B cell (primary cell): Measurements from ENCODE around the gene ACTR8. TPM values are rescaled to one million over a fixed set of nuclear protein-coding genes. Genes with fewer than 3 reads are reported as not detected.

Experiments
- ATAC-seq: fragments of 200-7000 bp; cut with Tn5 transposase; one replicate; pipeline ENCODE4 v1.10.0; 2021; ENCODE audit warnings: low read depth, mild to moderate bottlenecking, moderate number of reproducible peaks, moderate library complexity
- CTCF ChIA-PET: fragments of 350-600 bp; sonication (Branson Sonifier 250); formaldehyde crosslinking; loops from one replicate; lab custom pipeline; 2021; ENCODE audit warnings: antibody characterized with exemption, inconsistent platforms; lab: Charles Lee
- POLR2A ChIA-PET: fragments of 350-600 bp; sonication (Branson Sonifier 250); formaldehyde crosslinking; loops from one replicate; lab custom pipeline; 2021; ENCODE audit warnings: antibody characterized with exemption; lab: Charles Lee
- DNase-seq: peaks from one replicate; pipeline ENCODE4 v3.0.0; 2013
- H2AFZ ChIP-seq: 2 replicates; pipeline ENCODE4 v1.6.1; 2012; ENCODE audit warnings: mild to moderate bottlenecking, low read depth, low read length; ENCODE audit not compliant: insufficient read depth, poor library complexity, severe bottlenecking
- H3K27ac ChIP-seq, 2 donors: 1 replicate in 1 of 2; 2 replicates in 1 of 2; pipeline ENCODE4 v1.5.1; 2012 to 2013; ENCODE audit warnings: low read length in 2 of 2, mild to moderate bottlenecking in 2 of 2, moderate library complexity in 1 of 2
- H3K27me3 ChIP-seq, 4 experiments: fragments of 200-600 bp in 1 of 4; sonication (generic) in 1 of 4; replicated peaks in 1 of 4; 1 replicate in 2 of 4; 2 replicates in 2 of 4; pipeline versions ENCODE4 v1.6.1 to v1.7.0; 2013 to 2016; ENCODE audit warnings: low read length in 3 of 4, mild to moderate bottlenecking in 2 of 4, mixed read lengths in 1 of 4, moderate library complexity in 1 of 4; ENCODE audit not compliant: insufficient read depth in 4 of 4, control insufficient read depth in 3 of 4; ENCODE audit errors: control extremely low read depth in 1 of 4
- H3K36me3 ChIP-seq, 2 experiments: replicated peaks in 1 of 2; 1 replicate in 1 of 2; 2 replicates in 1 of 2; pipeline versions ENCODE4 v1.6.1 to v1.7.1; 2013; ENCODE audit warnings: low read length in 1 of 2; ENCODE audit not compliant: insufficient read depth in 2 of 2, control insufficient read depth in 1 of 2; ENCODE audit errors: control extremely low read depth in 1 of 2, extremely low read depth in 1 of 2
- H3K4me1 ChIP-seq, 2 donors: fragments of 200-600 bp in 1 of 2; sonication (generic) in 1 of 2; 1 replicate in 1 of 2; 2 replicates in 1 of 2; pipeline versions ENCODE4 v1.5.1 to v1.6.1; 2013 to 2017; ENCODE audit warnings: low read length in 2 of 2; ENCODE audit not compliant: control insufficient read depth in 2 of 2, insufficient read depth in 2 of 2
- H3K4me2 ChIP-seq: replicated peaks from 2 replicates; pipeline ENCODE3; 2012; ENCODE audit warnings: mild to moderate bottlenecking, low read depth, low read length; ENCODE audit not compliant: poor library complexity, severe bottlenecking
- H3K4me3 ChIP-seq, 5 experiments: fragments of 200-600 bp in 1 of 5; sonication (generic) in 1 of 5; 1 replicate in 3 of 5; 2 replicates in 2 of 5; pipeline versions ENCODE4 v1.5.1 to v1.7.0; 2011 to 2016; ENCODE audit warnings: low read length in 4 of 5, mild to moderate bottlenecking in 4 of 5, low read depth in 2 of 5, control low read depth in 1 of 5, moderate library complexity in 1 of 5; ENCODE audit not compliant: insufficient read depth in 1 of 5; ENCODE audit errors: control extremely low read depth in 1 of 5, extremely low read depth in 1 of 5
- H3K79me2 ChIP-seq: fragments of 200-600 bp; sonication (generic); one replicate; pipeline ENCODE4 v1.6.0; 2016; ENCODE audit warnings: low read length; ENCODE audit not compliant: control insufficient read depth, insufficient read depth
- H3K9ac ChIP-seq: fragments of 200-600 bp; sonication (generic); 2 replicates; pipeline ENCODE4 v1.6.1; 2017; ENCODE audit warnings: mild to moderate bottlenecking, low read length, moderate library complexity
- H3K9me3 ChIP-seq, 3 donors: one replicate each; pipeline versions ENCODE4 v1.6.1 to v1.7.1; 2013; ENCODE audit warnings: low read length in 2 of 3; ENCODE audit not compliant: control insufficient read depth in 2 of 3, insufficient read depth in 1 of 3; ENCODE audit errors: control extremely low read depth in 1 of 3
- H4K20me1 ChIP-seq: 2 replicates; pipeline ENCODE4 v1.6.0; 2012; ENCODE audit warnings: mild to moderate bottlenecking, low read length; ENCODE audit not compliant: insufficient read depth, control insufficient read depth, poor library complexity, severe bottlenecking
- H3K27ac Mint-ChIP-seq: one replicate; pipeline ENCODE4 v1.8.0; 2021; ENCODE audit warnings: mixed read lengths
- H3K27me3 Mint-ChIP-seq: one replicate; pipeline ENCODE4 v1.8.0; 2021; ENCODE audit warnings: mixed read lengths
- H3K4me1 Mint-ChIP-seq: one replicate; pipeline ENCODE4 v1.8.0; 2021; ENCODE audit warnings: mixed read lengths
- H3K4me3 Mint-ChIP-seq: one replicate; pipeline ENCODE4 v1.8.0; 2021; ENCODE audit warnings: mixed read lengths
- H3K9me3 Mint-ChIP-seq: one replicate; pipeline ENCODE4 v1.8.0; 2022; ENCODE audit warnings: mixed read lengths; ENCODE audit not compliant: insufficient read depth
- CTCF ChIP-seq: fragments of 200-600 bp; IDR thresholded peaks from one replicate; pipeline ENCODE4 v1.8.0; 2022; ENCODE audit warnings: antibody characterized with exemption, mild to moderate bottlenecking
- EZH2 ChIP-seq: IDR thresholded peaks from 2 replicates; pipeline ENCODE4 v1.6.1; 2012; ENCODE audit warnings: borderline replicate concordance, low read depth, mild to moderate bottlenecking, moderate library complexity, low read length; ENCODE audit not compliant: insufficient read depth, poor library complexity, severe bottlenecking
- WGBS: methylation state at CpG from one replicate; pipeline ENCODE4 v1.1.5; 2013; ENCODE audit warnings: missing lambda C conversion rate; ENCODE audit not compliant: insufficient coverage; 5-methylcytosine and 5-hydroxymethylcytosine counted together
- intact Hi-C: fragments of 100-400 bp; cut with micrococcal nuclease; formaldehyde crosslinking; loops from one replicate; pipeline ENCODE4 v1.10.0; 2022
- polyA plus RNA-seq: library from polyadenylated mRNA; depleted of rRNA; stranded (reverse); fragments of >200 nt; gene quantifications from 2 replicates; pipeline ENCODE4 v1.2.3, GENCODE V29; 2012
- total RNA-seq, 2 donors: library from RNA; stranded (reverse); fragments of 120-200 nt in 1 of 2; gene quantifications; 1 replicate in 1 of 2; 2 replicates in 1 of 2; pipeline versions ENCODE4 v1.2.3 to v1.2.4, GENCODE V29; 2013 to 2022

Gene ACTR8
- total and polyA plus RNA-seq, 2 donors (not counting 1 experiment from before 2014, with no cell fraction given): 10.8 to 42.0 TPM

- Histone ChIP-seq H2AFZ (no peak overlapping the region), H3K36me3 (peaks cover 15 to 59% of the 10 kb centered on the region in 2 experiments), H3K79me2 (no peaks in the 10 kb centered on the region), H3K27me3 (no peaks in the 10 kb centered on the region), H3K27ac (no peak overlapping the region), H4K20me1 (no peaks in the 10 kb centered on the region), H3K4me1 (peaks cover 4 to 6% of the 10 kb centered on the region in 2 donors), H3K4me3 (no peak overlapping the region), H3K4me2 (no peak overlapping the region), H3K9me3 (no peaks in the 10 kb centered on the region), H3K9ac (no peak overlapping the region)
- no peak overlapping the region for H3K27ac Mint-ChIP-seq
- TF ChIP-seq EZH2 (no peak), CTCF (no peak)
- H3K4me3 Mint-ChIP-seq: no peak overlapping the region
- no peak for DNase-seq
- ChIA-PET CTCF (interaction anchor here (0.7 kb wide), 1 partner anchor 1479 kb away, joined by 4 read pairs; no protein-coding TSS in a partner anchor), POLR2A (no interaction called here)
- no peaks in the 10 kb centered on the region for H3K9me3 Mint-ChIP-seq
- no peaks in the 10 kb centered on the region for H3K27me3 Mint-ChIP-seq
- ATAC-seq: no peak
- intact Hi-C loops: no loop called here
- WGBS: 100% methylated on average over 2 of the region's 5 CpGs
- peaks cover 23% of the 10 kb centered on the region for H3K4me1 Mint-ChIP-seq
These were observed 16.0 kb downstream of the ACTR8 start for GRCh38 chr3:53865732-53866499.

GRCh38 chr3:53863145-53863544, 18.8 kb downstream of the ACTR8 start:
- Histone ChIP-seq H2AFZ (no peak overlapping the region), H3K27ac (no peak overlapping the region), H3K79me2 (no peaks in the 10 kb centered on the region), H3K4me2 (no peak overlapping the region), H3K27me3 (no peaks in the 10 kb centered on the region), H3K4me3 (no peak overlapping the region), H3K36me3 (peaks cover 11 to 42% of the 10 kb centered on the region in 2 experiments), H3K9me3 (no peaks in the 10 kb centered on the region), H3K9ac (no peak overlapping the region), H3K4me1 (peaks cover 4 to 6% of the 10 kb centered on the region in 2 donors), H4K20me1 (no peaks in the 10 kb centered on the region)
- Mint-ChIP-seq H3K27ac (no peak overlapping the region), H3K4me1 (peaks cover 30% of the 10 kb centered on the region), H3K27me3 (no peaks in the 10 kb centered on the region), H3K4me3 (no peak overlapping the region), H3K9me3 (no peaks in the 10 kb centered on the region)
- WGBS: no CpG with 5 or more reads among the region's 1 CpG
- ATAC-seq (no peak), DNase-seq (no peak)
- TF ChIP-seq EZH2: no peak
- intact Hi-C loops: no loop called here
- CTCF ChIA-PET: interaction anchor here (1.0 kb wide), 1 partner anchor 10 kb away, joined by 4 read pairs; no protein-coding TSS in a partner anchor
- POLR2A ChIA-PET: no interaction called here
